ENCODE results near the gene RABGAP1L. TPM values are rescaled to one million over a fixed set of nuclear protein-coding genes. Genes with fewer than 3 reads are reported as not detected.

Gene RABGAP1L
- polyA plus RNA-seq, 1 donor (not counting 4 experiments of a cell fraction or from before 2014, with no cell fraction given) = 24.2 TPM

DNA sequence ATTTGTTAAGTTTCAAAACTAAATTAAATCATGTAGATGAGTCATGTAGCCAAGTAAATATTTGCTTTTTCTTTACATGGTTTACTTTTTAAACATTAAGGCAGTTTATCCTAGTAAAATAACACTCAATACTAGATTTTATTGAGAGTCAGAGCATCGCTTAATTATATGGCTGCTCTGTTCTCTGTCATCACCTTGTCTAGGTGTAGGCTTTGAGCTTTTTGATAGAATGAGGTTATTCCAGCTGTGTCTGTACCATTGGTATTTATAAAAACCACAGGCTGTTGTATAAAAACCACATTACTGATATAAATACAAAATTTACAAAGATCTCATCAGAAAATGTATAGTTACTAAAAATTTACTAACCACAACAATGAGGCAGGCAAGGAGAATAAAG lies 245.9 kb downstream of the RABGAP1L start:
- dilution Hi-C loops (cut with MboI; ENCODE audit: extremely low pct_ligation_motif_present, low sequenced_read_pairs) = no loop called here

DNA sequence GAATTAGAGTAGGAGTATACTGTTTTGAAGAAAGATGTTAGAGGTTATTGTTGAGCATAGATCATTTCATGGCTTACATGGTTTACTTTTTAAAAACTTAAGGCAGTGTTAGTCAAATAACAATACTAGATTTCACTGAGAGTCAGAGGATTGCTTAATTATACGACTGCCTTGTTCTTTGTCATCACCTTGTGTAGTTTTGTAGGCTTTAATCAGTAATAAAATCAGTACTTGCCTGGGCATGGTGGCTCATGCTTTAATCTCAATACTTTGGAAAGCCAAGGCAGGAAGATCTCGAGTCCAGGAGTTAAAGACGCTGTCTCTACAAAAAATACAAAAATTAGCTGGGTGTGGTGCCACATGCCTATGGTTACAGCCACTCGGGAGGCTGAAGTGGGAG lies 247.1 kb downstream of the RABGAP1L start:
- no peaks in the 10 kb centered on the region for H3K36me3 ChIP-seq (ENCODE audit: control insufficient read depth in 2 of 2, extremely low read depth in 1 of 2, insufficient read depth in 2 of 2, low read length in 2 of 2)
- H4K20me1 ChIP-seq (ENCODE audit: control insufficient read depth, extremely low read depth, insufficient read depth, low read length) = no peaks in the 10 kb centered on the region
- H3K9ac ChIP-seq (ENCODE audit: control insufficient read depth, extremely low read depth, insufficient read depth, low read length) = no peak overlapping the region
- H3K27me3 ChIP-seq (ENCODE audit: control insufficient read depth, extremely low read depth, insufficient read depth, low read length) = no peaks in the 10 kb centered on the region
- H3K79me2 ChIP-seq (ENCODE audit: control insufficient read depth, insufficient read depth, low read length) = peaks cover 2% of the 10 kb centered on the region
- dilution Hi-C loops (cut with MboI; ENCODE audit: extremely low pct_ligation_motif_present, low sequenced_read_pairs) = no loop called here
- H3K4me2 ChIP-seq (ENCODE audit: control insufficient read depth, extremely low read depth, insufficient read depth, low read depth, low read length) = peak overlapping the region; percentile 42
- H3K27ac ChIP-seq (ENCODE audit: control insufficient read depth, insufficient read depth, low read length) = peak overlapping the region; percentile 70
- FAIRE-seq (peak; percentile 53), DNase-seq (ENCODE audit: low read depth, low spot score) (peak; percentile 13)
- H3K9me3 ChIP-seq (ENCODE audit: control insufficient read depth, low read depth, low read length) = no peaks in the 10 kb centered on the region
- peaks cover 14% of the 10 kb centered on the region for H3K4me1 ChIP-seq (ENCODE audit: control insufficient read depth, extremely low read depth, insufficient read depth, low read length)
- H3K9me1 ChIP-seq (ENCODE audit: control insufficient read depth, extremely low read depth, insufficient read depth, low read length) = no peaks in the 10 kb centered on the region
- H3K4me3 ChIP-seq (ENCODE audit: control insufficient read depth in 2 of 3, extremely low read depth in 1 of 3, insufficient read depth in 2 of 3, low read depth in 1 of 3, low read length in 3 of 3) = no peak overlapping the region
- TF ChIP-seq EZH2 (IDR thresholded peaks at IDR 0.05; ENCODE audit: low read length) = no peak
- TF ChIP-seq, protein P1, sequence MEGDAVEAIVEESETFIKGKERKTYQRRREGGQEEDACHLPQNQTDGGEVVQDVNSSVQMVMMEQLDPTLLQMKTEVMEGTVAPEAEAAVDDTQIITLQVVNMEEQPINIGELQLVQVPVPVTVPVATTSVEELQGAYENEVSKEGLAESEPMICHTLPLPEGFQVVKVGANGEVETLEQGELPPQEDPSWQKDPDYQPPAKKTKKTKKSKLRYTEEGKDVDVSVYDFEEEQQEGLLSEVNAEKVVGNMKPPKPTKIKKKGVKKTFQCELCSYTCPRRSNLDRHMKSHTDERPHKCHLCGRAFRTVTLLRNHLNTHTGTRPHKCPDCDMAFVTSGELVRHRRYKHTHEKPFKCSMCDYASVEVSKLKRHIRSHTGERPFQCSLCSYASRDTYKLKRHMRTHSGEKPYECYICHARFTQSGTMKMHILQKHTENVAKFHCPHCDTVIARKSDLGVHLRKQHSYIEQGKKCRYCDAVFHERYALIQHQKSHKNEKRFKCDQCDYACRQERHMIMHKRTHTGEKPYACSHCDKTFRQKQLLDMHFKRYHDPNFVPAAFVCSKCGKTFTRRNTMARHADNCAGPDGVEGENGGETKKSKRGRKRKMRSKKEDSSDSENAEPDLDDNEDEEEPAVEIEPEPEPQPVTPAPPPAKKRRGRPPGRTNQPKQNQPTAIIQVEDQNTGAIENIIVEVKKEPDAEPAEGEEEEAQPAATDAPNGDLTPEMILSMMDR (optimal IDR thresholded peaks at IDR 0.05 in 1 of 3, IDR thresholded peaks at IDR 0.05 in 1 of 3, conservative IDR thresholded peaks at IDR 0.05 in 1 of 3; ENCODE audit: extremely low read depth in 1 of 3, insufficient read depth in 2 of 3, low read length in 3 of 3) = no peak
- H2AFZ ChIP-seq (ENCODE audit: control insufficient read depth, low read length) = peak overlapping the region; percentile 10

More for the DNA sequence above, 245.9 kb downstream of the RABGAP1L start:
- Histone ChIP-seq H2AFZ (ENCODE audit: control insufficient read depth, low read length) (no peak overlapping the region), H3K79me2 (ENCODE audit: control insufficient read depth, insufficient read depth, low read length) (no peaks in the 10 kb centered on the region), H3K4me3 (ENCODE audit: control insufficient read depth in 2 of 3, extremely low read depth in 1 of 3, insufficient read depth in 2 of 3, low read depth in 1 of 3, low read length in 3 of 3) (no peak overlapping the region), H3K4me2 (ENCODE audit: control insufficient read depth, extremely low read depth, insufficient read depth, low read depth, low read length) (no peak overlapping the region), H3K4me1 (ENCODE audit: control insufficient read depth, extremely low read depth, insufficient read depth, low read length) (peaks cover 14% of the 10 kb centered on the region), H3K9me1 (ENCODE audit: control insufficient read depth, extremely low read depth, insufficient read depth, low read length) (no peaks in the 10 kb centered on the region), H3K27ac (ENCODE audit: control insufficient read depth, insufficient read depth, low read length) (no peak overlapping the region), H3K36me3 (ENCODE audit: control insufficient read depth in 2 of 2, extremely low read depth in 1 of 2, insufficient read depth in 2 of 2, low read length in 2 of 2) (no peaks in the 10 kb centered on the region), H3K9ac (ENCODE audit: control insufficient read depth, extremely low read depth, insufficient read depth, low read length) (no peak overlapping the region), H3K9me3 (ENCODE audit: control insufficient read depth, low read depth, low read length) (no peaks in the 10 kb centered on the region), H3K27me3 (ENCODE audit: control insufficient read depth, extremely low read depth, insufficient read depth, low read length) (no peaks in the 10 kb centered on the region), H4K20me1 (ENCODE audit: control insufficient read depth, extremely low read depth, insufficient read depth, low read length) (no peaks in the 10 kb centered on the region)
- DNase-seq (ENCODE audit: low read depth, low spot score) (no peak), FAIRE-seq (no peak)
- TF ChIP-seq, protein P1 (optimal IDR thresholded peaks at IDR 0.05 in 1 of 3, IDR thresholded peaks at IDR 0.05 in 1 of 3, conservative IDR thresholded peaks at IDR 0.05 in 1 of 3; ENCODE audit: extremely low read depth in 1 of 3, insufficient read depth in 2 of 3, low read length in 3 of 3) = no peak

Measured in keratinocyte (primary cell).